A549 treated with GW870086 at 1 μM for 4 hours (cell line): ENCODE measurements around the gene KIF24. TPM values are rescaled to one million over a fixed set of nuclear protein-coding genes. Genes with fewer than 3 reads are reported as not detected.

Experiments
- total RNA-seq: library from RNA; stranded (reverse); fragments of 200-300 nt; extraction: Qiagen RNA extraction; gene quantifications from 5 replicates; pipeline ENCODE4 v1.2.3, GENCODE V29; 2022; ENCODE audit warnings: low read depth

KIF24 gene, protein sequence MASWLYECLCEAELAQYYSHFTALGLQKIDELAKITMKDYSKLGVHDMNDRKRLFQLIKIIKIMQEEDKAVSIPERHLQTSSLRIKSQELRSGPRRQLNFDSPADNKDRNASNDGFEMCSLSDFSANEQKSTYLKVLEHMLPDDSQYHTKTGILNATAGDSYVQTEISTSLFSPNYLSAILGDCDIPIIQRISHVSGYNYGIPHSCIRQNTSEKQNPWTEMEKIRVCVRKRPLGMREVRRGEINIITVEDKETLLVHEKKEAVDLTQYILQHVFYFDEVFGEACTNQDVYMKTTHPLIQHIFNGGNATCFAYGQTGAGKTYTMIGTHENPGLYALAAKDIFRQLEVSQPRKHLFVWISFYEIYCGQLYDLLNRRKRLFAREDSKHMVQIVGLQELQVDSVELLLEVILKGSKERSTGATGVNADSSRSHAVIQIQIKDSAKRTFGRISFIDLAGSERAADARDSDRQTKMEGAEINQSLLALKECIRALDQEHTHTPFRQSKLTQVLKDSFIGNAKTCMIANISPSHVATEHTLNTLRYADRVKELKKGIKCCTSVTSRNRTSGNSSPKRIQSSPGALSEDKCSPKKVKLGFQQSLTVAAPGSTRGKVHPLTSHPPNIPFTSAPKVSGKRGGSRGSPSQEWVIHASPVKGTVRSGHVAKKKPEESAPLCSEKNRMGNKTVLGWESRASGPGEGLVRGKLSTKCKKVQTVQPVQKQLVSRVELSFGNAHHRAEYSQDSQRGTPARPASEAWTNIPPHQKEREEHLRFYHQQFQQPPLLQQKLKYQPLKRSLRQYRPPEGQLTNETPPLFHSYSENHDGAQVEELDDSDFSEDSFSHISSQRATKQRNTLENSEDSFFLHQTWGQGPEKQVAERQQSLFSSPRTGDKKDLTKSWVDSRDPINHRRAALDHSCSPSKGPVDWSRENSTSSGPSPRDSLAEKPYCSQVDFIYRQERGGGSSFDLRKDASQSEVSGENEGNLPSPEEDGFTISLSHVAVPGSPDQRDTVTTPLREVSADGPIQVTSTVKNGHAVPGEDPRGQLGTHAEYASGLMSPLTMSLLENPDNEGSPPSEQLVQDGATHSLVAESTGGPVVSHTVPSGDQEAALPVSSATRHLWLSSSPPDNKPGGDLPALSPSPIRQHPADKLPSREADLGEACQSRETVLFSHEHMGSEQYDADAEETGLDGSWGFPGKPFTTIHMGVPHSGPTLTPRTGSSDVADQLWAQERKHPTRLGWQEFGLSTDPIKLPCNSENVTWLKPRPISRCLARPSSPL (N-terminal part only)
- 2.7 to 3.8 TPM (median 3.2 TPM) in 5 replicates for total RNA-seq

DNA sequence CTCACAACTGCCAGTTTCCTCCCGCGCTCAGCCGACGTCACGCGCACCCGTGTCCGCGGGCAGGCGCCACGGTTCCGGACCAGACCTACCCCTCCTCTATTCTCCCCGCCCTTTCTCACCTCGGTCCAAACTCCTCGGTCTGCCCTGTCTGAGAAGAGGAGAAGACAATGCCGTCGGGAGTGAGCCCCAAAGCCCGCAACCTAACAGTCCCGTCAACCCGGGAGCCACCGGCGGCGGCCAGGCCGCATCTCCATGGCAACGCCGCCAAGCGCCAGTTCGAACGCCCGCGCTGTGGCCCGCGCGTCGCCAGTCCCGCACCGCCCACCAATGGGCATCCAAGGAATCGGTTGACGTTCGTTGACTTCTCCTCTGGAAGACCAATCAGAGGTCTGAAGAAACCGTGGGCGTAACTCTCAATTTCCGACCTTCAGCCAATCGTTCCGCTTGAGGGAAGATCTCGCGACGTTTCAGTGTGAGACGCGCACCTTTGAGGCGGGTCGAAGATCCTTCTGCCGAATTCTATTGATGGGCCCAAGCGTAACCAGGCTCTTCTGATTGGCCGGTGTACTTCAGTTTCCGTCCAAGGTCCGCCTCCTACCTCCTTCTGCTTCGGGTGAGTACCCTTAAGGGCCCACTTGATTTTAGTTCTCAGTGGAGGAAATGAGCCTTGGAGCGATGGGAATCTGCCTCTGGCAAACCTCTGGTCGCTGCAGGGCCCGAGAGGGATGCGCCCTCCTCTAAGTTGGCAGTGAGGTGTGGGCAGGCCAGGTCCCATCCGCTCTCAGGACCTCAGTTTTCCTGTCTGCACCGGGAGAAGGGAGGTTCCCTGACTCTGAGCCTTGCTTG is at the start of gene KIF24, which contains the start of gene NUDT2:
Gene KIF24, minus strand, starts transcription at position 282 of the 846 bp plus-strand sequence. CDS start 17,922 bp downstream, outside the sequence.
Gene NUDT2, plus strand, starts transcription at position 583 of the 846 bp plus-strand sequence. CDS start 9,471 bp downstream, outside the sequence.

DNA sequence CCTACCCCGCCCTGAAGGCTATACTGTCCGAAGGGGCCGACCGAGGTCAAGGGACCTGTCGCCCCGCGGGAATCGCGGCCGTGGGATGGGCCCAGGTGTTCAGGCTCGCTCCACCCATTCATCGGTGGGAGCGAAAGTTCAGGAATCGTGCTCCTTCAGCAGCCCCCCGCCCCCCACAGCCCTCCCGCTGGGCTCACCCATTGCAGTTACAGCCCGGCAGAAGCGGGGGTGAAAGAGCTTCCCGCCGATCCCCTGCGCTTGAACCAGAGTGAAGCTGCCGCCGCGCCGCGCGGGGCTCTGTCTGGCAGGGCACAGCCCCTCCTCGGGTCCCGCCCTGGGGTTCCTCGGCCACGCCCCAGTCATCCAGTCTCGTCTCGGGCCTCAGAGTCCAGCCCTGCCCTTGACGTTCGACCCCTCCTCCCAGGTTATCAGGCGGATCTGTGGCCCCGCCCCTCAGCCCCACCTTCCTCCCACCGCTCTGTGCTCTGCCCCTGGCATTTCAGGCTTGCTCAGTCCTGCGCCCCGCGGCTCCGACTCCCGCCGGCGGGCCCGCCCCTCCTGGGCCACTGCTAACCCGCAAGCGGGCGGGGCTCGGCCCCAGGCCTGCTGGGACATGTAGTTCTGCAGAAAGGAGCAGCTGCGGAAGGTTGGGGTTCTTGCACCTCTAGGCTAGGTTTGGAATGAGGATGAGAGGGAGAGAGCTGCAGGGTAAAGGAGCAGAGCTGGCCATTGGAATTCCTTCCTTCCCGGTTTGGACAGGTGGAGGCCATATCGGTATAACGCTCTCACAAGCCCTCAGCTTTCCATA is 47.7 kb upstream of the KIF24 start, which contains the start of gene MYORG:
Gene MYORG, minus strand, starts transcription at position 303 of the 808 bp plus-strand sequence. CDS start 3,955 bp downstream, outside the sequence.

Other genes starting within 250 kb of the KIF24 start
- gene DCAF12, start 202.6 kb downstream of the KIF24 start, total RNA-seq, result 33.7 to 42.4 TPM (median 40.9 TPM) in 5 replicates
- 47.0 to 53.4 TPM (median 50.4 TPM) in 5 replicates for gene UBAP1, start 150.2 kb downstream of the KIF24 start, total RNA-seq
- 23.3 to 27.4 TPM (median 24.8 TPM) in 5 replicates for gene NUDT2, start 301 bp upstream of the KIF24 start, total RNA-seq
- 3.3 to 5.2 TPM (median 4.6 TPM) in 5 replicates for gene MYORG, start 47.6 kb upstream of the KIF24 start, total RNA-seq
- 14.8 to 18.2 TPM (median 17.1 TPM) in 5 replicates for gene FAM219A, start 129.3 kb upstream of the KIF24 start, total RNA-seq
- gene DNAI1, start 129.5 kb upstream of the KIF24 start, total RNA-seq, result 0.17 to 0.65 TPM (median 0.25 TPM) in 5 replicates
- 0.88 to 2.9 TPM (median 2.0 TPM) in 5 replicates for gene ENHO, start 193.7 kb upstream of the KIF24 start, total RNA-seq